WTC11 (cell line): Measurements from ENCODE around the gene RIPPLY2. TPM values are rescaled to one million over a fixed set of nuclear protein-coding genes. Genes with fewer than 3 reads are reported as not detected.

ENCODE experiments used
- AFF4 ChIP-seq: sonication (generic); formaldehyde crosslinking; IDR thresholded peaks from 2 replicates; pipeline ENCODE4 v1.8.1; 2023; ENCODE audit warnings: mild to moderate bottlenecking, missing genetic modification reagents, borderline replicate concordance
- ATF6 ChIP-seq: sonication (generic); formaldehyde crosslinking; IDR thresholded peaks from 2 replicates; pipeline ENCODE4 v1.8.1; 2023; ENCODE audit warnings: mild to moderate bottlenecking, missing genetic modification reagents
- ERG ChIP-seq: fragments of 250-450 bp; sonication (Bioruptor Pico); IDR thresholded peaks from 2 replicates; pipeline ENCODE4 v1.8.0; 2021; ENCODE audit warnings: mild to moderate bottlenecking
- GABPB1 ChIP-seq: sonication (generic); formaldehyde crosslinking; IDR thresholded peaks from 2 replicates; pipeline ENCODE4 v1.8.1; 2023; ENCODE audit warnings: mild to moderate bottlenecking, missing genetic modification reagents
- HMGXB4 ChIP-seq: sonication (generic); formaldehyde crosslinking; IDR thresholded peaks from 2 replicates; pipeline ENCODE4 v1.8.1; 2023; ENCODE audit warnings: mild to moderate bottlenecking, moderate library complexity, missing genetic modification reagents
- IRF1 ChIP-seq: sonication (generic); formaldehyde crosslinking; IDR thresholded peaks from 2 replicates; pipeline ENCODE4 v1.8.0; 2023; ENCODE audit warnings: missing genetic modification reagents
- KAT7 ChIP-seq: sonication (generic); formaldehyde crosslinking; IDR thresholded peaks from 2 replicates; pipeline ENCODE4 v1.8.1; 2023; ENCODE audit warnings: missing genetic modification reagents, mild to moderate bottlenecking, borderline replicate concordance
- MLX ChIP-seq: sonication (generic); formaldehyde crosslinking; IDR thresholded peaks from 2 replicates; pipeline ENCODE4 v1.8.1; 2023; ENCODE audit warnings: mild to moderate bottlenecking, missing genetic modification reagents, moderate library complexity
- PREB ChIP-seq: sonication (generic); formaldehyde crosslinking; IDR thresholded peaks from 2 replicates; pipeline ENCODE4 v1.8.1; 2022; ENCODE audit warnings: mild to moderate bottlenecking, missing genetic modification reagents, moderate library complexity, borderline replicate concordance
- RORB ChIP-seq: fragments of 250-450 bp; sonication (Bioruptor Pico); IDR thresholded peaks from 2 replicates; pipeline ENCODE4 v1.9.0; 2021; ENCODE audit warnings: mild to moderate bottlenecking
- SMAD4 ChIP-seq: sonication (generic); formaldehyde crosslinking; IDR thresholded peaks from 2 replicates; pipeline ENCODE4 v1.8.0; 2022; ENCODE audit warnings: mild to moderate bottlenecking, missing genetic modification reagents
- SOX15 ChIP-seq: fragments of 250-450 bp; sonication (Bioruptor Pico); IDR thresholded peaks from 2 replicates; pipeline ENCODE4 v1.9.0; 2021; ENCODE audit warnings: mild to moderate bottlenecking
- TP53 ChIP-seq: sonication (generic); formaldehyde crosslinking; IDR thresholded peaks from 2 replicates; pipeline ENCODE4 v1.8.1; 2023; ENCODE audit warnings: mild to moderate bottlenecking, missing genetic modification reagents
- USF1 ChIP-seq: sonication (generic); formaldehyde crosslinking; IDR thresholded peaks from 2 replicates; pipeline ENCODE4 v1.8.0; 2022; ENCODE audit warnings: mild to moderate bottlenecking, missing genetic modification reagents
- ZNF232 ChIP-seq: sonication (generic); formaldehyde crosslinking; IDR thresholded peaks from 2 replicates; pipeline ENCODE4 v1.8.0; 2022; ENCODE audit warnings: mild to moderate bottlenecking, missing genetic modification reagents
- ZNF263 ChIP-seq: sonication (generic); formaldehyde crosslinking; IDR thresholded peaks from 2 replicates; pipeline ENCODE4 v1.8.1; 2022; ENCODE audit warnings: low read depth, mild to moderate bottlenecking, moderate library complexity, missing genetic modification reagents
- ZNF416 ChIP-seq: fragments of 250-450 bp; sonication (Bioruptor Pico); IDR thresholded peaks from 2 replicates; pipeline ENCODE4 v1.9.0; 2021; ENCODE audit warnings: mild to moderate bottlenecking, inconsistent platforms
- ZNF671 ChIP-seq: fragments of 250-450 bp; sonication (Bioruptor Pico); IDR thresholded peaks from 2 replicates; pipeline ENCODE4 v1.8.0; 2021; ENCODE audit warnings: mild to moderate bottlenecking
- total RNA-seq: library from RNA; stranded (reverse); gene quantifications from 3 replicates; pipeline ENCODE4 v1.2.3, GENCODE V29; 2021

Gene RIPPLY2
- total RNA-seq, 1 experiment from 2014 or later = 0.66 TPM

- TF ChIP-seq AFF4 = peak; percentile 84; the same call in 1 of the 2 replicates
- no peak for TF ChIP-seq RORB (CRISPR knock-in tag)
- peak; percentile 97 for TF ChIP-seq SMAD4 (CRISPR knock-in tag)
- peak; percentile 77 for TF ChIP-seq USF1
- no peak for TF ChIP-seq ATF6 (CRISPR knock-in tag)
- TF ChIP-seq ZNF263 = no peak
- TF ChIP-seq ZNF232 (CRISPR knock-in tag) = peak; percentile 97
- TF ChIP-seq KAT7 (CRISPR knock-in tag) = peak; percentile 83; the same call in 1 of the 2 replicates
- no peak for TF ChIP-seq SOX15 (CRISPR knock-in tag)
- no peak for TF ChIP-seq ZNF671 (CRISPR knock-in tag)
- TF ChIP-seq ERG (CRISPR knock-in tag) = peak; percentile 77; the same call in 1 of the 2 replicates
- TF ChIP-seq PREB (CRISPR knock-in tag) = peak; percentile 97; the same call in 1 of the 2 replicates
- TF ChIP-seq HMGXB4 = no peak
- TF ChIP-seq IRF1 (CRISPR knock-in tag) = peak; percentile 97
- TF ChIP-seq MLX (CRISPR knock-in tag) = no peak
- 0 out of 2 replicates have a peak, but pooled peaks have one; percentile 6 for TF ChIP-seq ZNF416 (CRISPR knock-in tag)
- peak; percentile 79; the same call in 1 of the 2 replicates for TF ChIP-seq TP53 (CRISPR knock-in tag)
- TF ChIP-seq GABPB1 (CRISPR knock-in tag) = no peak; the same call in 1 of the 2 replicates
Observed at GRCh38 chr6:83859410-83860358, 6.5 kb downstream of the RIPPLY2 start, which contains the start of gene CYB5R4 (continued).
